Activated CD4-positive, CD25-positive, alpha-beta regulatory T cell treated with anti-CD3 and anti-CD28 coated beads, Interleukin-2, amount 50 U/mL, for 72 hours (primary cell): ENCODE data around the gene ARRB2.
"Not testable (repeated sequence)": the region's sequence is repeated elsewhere in the genome, so short reads cannot be mapped to it uniquely, and the experiment has no call there.

Experiments
- DNase-seq: peaks from one replicate; pipeline ENCODE4 v3.0.0; 2021

ARRB2 gene

DNA sequence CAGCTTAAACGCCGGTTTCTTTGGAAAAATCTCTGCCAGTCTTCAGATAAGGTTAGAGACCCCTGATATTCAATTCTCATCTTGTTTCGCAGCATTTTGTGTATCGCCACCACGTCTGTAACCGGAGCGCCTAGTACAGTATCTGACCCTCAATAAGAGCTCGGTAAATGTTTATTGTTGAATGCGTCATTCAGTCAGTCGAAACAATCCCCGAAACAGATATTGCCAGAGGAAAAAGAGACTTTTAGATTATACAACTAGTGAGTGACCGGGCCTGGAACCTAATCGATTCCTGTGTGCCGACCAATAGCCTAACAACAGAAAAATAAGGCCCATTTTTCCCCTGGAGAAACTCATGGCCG is 7.1 kb upstream of the ARRB2 start:
- DNase-seq, result no peak

- not testable (repeated sequence) for DNase-seq
Measured at GRCh38 chr17:4704574-4704907, 5.9 kb upstream of the ARRB2 start.

DNA sequence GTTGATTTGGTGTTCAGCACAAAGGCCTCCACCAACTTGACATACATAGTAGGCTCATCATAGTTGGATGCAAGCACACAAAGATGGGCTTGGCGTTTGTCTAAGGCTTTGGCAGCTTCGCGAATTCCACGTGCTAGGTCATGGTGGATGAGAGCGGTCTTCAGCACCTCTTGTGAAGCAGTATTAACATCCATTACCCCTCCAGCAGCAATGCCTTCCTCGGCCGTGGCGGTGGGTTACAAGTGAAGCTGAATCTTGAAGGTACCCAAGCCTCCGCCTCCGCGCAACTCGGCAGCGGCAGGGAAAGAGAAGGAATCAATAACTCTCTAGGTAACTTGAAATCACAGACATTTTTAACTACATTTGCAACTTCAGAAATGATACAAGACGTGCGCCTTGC is 5.4 kb upstream of the ARRB2 start:
- DNase-seq, result no peak

DNA sequence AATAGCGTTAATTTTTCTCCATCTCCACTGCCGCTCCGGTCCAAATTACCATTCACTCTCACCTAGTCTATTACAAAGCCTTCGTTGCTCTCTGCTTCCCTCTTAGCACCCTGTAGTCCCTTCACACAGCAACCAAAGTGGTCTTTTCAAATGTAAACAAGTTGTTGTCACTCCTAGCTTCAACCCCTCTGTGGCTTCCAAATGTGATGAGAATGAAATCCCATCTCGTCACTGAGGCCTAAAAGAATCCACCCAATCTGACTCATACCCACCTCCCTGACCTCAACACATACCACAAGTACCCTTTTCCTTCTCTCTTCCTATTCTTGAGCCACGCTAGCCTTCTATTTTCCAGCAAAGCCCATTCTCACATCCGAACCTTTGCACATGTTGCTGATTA is 4.3 kb upstream of the ARRB2 start:
- no peak for DNase-seq

DNA sequence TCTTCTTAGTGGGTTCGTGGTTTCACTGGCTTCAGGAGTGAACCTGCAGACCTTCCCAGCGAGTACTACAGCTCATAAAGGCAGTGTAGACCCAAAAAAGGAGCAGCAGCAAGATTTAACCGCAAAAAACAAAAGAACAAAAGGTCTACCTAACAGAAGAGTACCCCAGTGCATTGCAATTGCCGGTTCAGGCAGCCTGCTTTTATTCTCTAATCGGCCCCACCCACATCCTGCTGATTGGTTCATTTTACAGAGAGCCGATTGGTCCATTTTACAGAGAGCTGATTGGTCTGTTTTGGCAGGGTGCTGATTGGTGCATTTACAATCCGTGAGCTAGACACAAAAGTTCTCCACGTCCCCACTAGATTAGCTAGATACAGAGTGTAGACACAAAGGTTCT is 2.0 kb upstream of the ARRB2 start:
- peak; percentile 53 for DNase-seq

GRCh38 chr17:4710693-4711634 is 532 bp downstream of the ARRB2 start:
- DNase-seq, result peak; percentile 43

DNA sequence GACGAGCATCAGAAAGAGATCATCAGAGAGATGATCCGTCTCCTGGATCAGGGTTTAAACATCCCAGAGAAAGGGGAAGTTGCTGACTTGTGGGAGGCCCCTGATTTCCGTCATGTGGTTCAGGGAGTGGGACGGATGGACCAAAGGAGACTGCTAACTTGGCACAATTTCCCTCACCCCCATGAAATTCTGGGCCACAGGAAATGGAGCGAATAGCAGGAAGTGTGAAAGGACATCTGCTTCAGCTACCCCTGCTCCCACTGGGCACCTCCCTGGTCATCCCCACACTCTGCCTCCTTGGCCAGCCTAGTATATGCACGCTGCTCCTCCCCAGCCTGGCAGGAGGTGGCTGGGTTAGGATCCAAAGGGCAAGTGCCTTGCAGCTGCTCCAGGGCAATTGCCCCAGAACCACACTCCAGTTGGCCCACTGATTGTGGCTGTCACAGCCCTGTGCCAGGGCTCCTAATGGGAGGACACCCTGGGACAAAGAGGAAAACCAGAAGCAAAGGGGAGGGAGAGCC is 1.3 kb downstream of the ARRB2 start:
- no peak for DNase-seq

GRCh38 chr17:4712526-4712925 is 2.1 kb downstream of the ARRB2 start:
- no peak for DNase-seq

GRCh38 chr17:4714340-4715062 is 4.1 kb downstream of the ARRB2 start:
- not testable (repeated sequence) for DNase-seq

DNA sequence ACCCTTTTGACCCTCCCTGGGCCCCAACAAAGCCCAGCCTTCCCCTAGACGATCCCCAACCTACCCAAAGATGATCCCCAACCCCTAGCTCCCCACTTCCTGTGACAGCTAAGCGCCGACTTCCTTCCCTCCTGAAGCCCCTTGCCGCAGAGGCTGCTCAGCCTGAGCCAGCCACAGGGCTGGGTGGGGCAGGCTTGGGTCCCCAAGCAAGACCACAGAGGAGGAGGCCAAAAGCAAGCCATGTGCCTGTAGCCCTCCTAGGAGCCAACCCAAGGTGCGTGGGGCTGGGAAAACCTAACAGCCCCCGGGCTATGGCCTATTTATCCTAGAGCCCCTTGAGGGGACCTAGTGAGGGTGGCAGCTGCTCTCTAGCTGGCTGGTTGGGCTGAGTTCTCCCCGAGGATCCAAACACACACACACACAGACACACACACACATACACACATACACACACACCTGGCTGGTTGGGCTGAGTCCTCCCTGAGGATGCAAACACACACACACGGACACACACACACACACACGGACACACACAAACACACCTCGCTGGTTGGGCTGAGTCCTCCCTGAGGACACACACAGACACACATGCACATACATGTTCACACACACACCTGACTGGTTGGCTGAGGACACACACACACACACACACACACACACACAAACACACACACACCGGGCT is 4.8 kb downstream of the ARRB2 start:
- DNase-seq, result no peak

- no peak for DNase-seq
Measured at GRCh38 chr17:4716081-4716480, 5.6 kb downstream of the ARRB2 start.

DNA sequence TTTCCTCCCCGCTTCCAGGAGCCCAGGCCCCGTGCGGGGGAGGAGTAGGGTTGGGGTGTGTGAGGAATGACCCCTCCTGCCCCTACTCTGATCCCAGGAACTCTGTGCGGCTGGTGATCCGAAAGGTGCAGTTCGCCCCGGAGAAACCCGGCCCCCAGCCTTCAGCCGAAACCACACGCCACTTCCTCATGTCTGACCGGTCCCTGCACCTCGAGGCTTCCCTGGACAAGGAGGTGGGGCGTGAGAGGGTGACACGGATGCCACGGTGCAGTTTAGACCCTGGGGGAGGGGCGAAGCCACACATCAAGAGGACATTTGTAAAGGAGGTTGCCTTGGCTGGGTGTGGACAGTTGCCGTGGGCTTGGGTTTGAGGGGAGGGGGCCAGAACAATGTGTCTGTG is 7.4 kb downstream of the ARRB2 start:
- DNase-seq, result no peak

- DNase-seq, result no peak
Measured at GRCh38 chr17:4718276-4718675, 7.8 kb downstream of the ARRB2 start.

DNA sequence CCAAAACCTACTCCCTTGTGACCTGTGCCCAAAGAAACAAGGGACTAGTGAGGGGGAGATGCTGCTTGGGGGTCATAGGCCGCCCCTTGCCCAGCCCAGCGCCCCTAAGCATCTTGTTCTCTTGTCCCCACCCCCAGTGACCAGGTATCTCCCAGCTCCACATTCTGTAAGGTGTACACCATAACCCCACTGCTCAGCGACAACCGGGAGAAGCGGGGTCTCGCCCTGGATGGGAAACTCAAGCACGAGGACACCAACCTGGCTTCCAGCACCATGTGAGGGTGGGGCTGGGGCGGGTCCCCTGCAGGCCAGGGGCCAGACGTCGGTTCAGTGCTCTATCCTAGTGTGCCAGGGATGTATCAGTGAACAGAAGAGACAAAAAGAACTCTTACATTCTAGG is 8.7 kb downstream of the ARRB2 start:
- no peak for DNase-seq

GRCh38 chr17:4719684-4720221 is 9.3 kb downstream of the ARRB2 start:
- no peak for DNase-seq

- no peak for DNase-seq
Measured at GRCh38 chr17:4720787-4721186, 10.4 kb downstream of the ARRB2 start.

GRCh38 chr17:4721203-4722135 is 11.0 kb downstream of the ARRB2 start:
- no peak for DNase-seq

- DNase-seq, result no peak
Measured at GRCh38 chr17:4722678-4723240, 12.3 kb downstream of the ARRB2 start.

DNA sequence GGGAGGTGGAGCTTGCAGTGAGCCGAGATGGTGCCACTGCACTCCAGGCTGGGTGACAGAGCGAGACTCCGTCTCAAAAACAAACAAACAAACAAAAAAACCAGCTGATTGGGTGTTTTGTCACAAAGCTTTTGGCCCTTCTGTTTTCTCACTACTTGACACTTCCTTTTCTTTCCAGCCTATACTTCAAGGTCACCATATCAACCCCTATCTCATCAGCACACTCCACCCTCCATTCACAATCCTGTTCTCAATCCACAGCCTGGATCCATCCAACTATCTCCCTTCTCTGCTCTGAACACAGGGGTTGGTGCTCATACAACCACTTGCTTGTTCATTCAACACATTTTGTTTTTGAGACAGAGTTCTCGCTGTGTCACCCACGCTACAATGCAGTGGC is 14.2 kb downstream of the ARRB2 start:
- no peak for DNase-seq

DNA sequence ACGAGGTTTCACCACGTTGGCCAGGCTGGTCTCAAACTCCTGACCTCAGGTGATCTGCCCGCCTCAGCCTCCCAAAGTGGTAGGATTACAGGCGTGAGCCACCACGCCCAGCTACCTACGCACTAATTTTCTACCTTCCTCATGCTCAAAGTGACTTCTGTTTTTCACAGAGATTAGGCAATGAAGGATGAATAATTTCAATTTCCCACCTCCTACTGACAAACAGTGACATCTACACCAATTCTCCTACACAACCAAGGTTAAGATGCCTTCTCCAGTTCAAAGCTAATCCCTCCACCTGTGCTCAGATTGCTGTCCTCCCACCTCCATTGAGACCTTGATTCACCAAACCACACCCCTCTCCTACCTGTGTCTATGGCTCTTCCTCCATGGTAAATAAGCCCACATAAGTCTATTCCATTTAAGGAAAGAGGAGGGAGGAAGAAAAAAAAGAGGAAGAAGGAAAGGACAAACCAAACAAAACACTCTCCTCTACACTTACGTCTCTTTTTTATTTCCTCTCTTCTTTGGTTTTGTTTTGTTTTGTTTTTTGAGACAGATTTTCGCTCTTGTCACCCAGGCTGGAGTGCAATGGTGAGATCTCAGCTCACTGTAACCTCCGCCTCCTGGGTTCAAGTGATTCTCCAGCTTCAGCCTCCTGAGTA is 15.3 kb downstream of the ARRB2 start:
- no peak for DNase-seq

GRCh38 chr17:4728124-4728523 is 17.7 kb downstream of the ARRB2 start:
- no peak for DNase-seq
